GM18870 (cell line): ENCODE measurements around the gene FBXL17.

Experiments used
- ATAC-seq: cut with Tn5 transposase; IDR thresholded peaks from one replicate; pipeline ENCODE4 v1.9.1; 2021; ENCODE audit warnings: moderate library complexity; ENCODE audit not compliant: unreplicated experiment

The FBXL17 gene

GRCh38 chr5:108375768-108376167 is 6.1 kb downstream of the FBXL17 start:
- ATAC-seq, result no peak

GRCh38 chr5:108373426-108373825 is 8.5 kb downstream of the FBXL17 start:
- no peak for ATAC-seq

DNA sequence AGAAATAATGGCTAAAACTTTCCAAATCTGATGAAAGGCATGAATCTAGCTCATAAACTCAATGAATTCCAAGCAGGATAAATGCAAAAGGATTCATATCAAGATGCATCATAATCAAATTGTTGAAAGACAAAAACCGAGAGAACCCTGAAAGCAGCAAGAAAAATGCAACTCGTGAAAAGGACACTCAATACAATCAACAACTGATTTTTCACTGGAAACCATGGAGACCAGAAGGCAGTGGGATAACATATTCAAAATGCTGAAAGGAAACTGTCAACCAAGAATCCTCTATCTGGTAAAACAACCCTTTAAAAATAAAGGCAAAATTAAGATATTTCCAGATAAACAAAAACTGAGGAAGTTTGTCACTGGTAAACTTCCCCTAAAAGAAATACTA is 9.5 kb downstream of the FBXL17 start:
- ATAC-seq, result no peak

GRCh38 chr5:108371263-108371662 is 10.6 kb downstream of the FBXL17 start:
- no peak for ATAC-seq

GRCh38 chr5:108369167-108369566 is 12.7 kb downstream of the FBXL17 start:
- ATAC-seq, result no peak

- no peak for ATAC-seq
Measured at GRCh38 chr5:108367679-108368334, 14.1 kb downstream of the FBXL17 start.

GRCh38 chr5:108366500-108366899 is 15.4 kb downstream of the FBXL17 start:
- ATAC-seq, result no peak

DNA sequence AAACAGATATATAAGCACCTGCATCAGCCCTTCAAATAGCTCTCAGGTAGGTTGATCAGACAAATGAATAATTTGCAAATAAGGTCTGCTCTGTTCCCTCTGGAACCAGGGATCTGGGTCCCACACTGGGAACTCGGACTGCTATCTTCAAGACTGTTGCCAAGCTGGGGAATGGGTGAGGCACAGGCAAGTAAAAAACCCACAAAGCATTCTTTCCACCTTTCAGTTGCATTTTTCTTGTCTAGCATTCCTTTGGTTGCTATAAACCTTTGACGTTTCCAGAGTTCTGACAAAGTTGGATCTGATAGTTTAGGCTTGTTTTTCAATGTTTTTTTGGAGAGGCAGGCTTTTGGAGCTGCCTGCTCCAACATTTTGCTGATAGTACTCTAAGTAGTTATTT is 20.1 kb downstream of the FBXL17 start:
- ATAC-seq, result no peak

- no peak for ATAC-seq
Measured at GRCh38 chr5:108361239-108361638, 20.7 kb downstream of the FBXL17 start.

GRCh38 chr5:108360280-108360679 is 21.6 kb downstream of the FBXL17 start:
- ATAC-seq, result no peak

- ATAC-seq, result no peak
Measured at GRCh38 chr5:108356286-108356685, 25.6 kb downstream of the FBXL17 start.

- no peak for ATAC-seq
Measured at GRCh38 chr5:108353087-108353486, 28.8 kb downstream of the FBXL17 start.

DNA sequence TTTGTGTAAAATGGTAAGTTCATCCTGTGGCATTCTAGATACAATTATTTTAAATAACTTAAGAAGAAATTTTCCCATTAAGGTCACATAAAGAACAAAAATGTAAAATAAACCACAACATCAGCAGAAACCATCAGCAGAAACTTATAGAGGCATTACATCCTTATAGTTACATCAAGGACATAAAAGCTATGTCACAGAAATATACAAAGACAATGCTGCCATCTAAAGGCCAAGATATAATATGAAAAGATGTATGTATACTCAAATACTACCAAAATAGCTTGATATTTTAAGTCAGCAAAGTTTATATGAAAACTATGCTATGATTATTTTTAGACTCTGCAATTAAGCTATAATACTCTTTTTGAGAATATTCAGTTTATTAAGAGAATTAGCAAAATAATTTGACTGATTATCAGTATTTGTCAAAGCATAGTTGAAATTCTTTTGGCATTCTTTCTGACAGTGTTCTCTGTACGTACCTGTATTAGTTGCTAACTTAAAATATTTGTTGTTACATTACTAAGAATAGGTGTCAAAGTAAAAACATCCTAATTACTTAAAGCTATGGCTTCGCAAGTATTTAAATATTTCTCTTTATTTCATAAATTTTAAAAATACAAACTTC is 36.2 kb downstream of the FBXL17 start:
- ATAC-seq, result peak; percentile 68

- no peak for ATAC-seq
Measured at GRCh38 chr5:108344103-108344822, 37.6 kb downstream of the FBXL17 start.

DNA sequence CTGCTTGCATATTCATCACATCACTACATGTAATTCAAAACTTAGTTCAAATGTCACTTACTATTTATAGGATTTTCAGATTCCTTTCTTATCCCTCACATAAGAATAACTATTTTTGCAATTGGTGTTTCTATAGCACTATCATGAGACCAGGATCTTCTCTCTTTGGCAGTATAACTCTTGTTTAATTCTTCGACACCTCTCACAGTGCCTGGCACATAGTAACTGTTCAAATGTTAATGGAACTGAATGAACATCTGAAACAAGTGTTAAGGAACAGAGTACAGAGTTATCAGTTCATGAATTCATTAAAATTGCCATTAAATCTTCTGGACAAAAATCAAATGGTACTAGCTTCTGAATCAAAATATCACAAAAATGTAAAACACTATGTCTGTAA is 40.0 kb downstream of the FBXL17 start:
- ATAC-seq, result no peak

- no peak for ATAC-seq
Measured at GRCh38 chr5:108340131-108340530, 41.8 kb downstream of the FBXL17 start.

GRCh38 chr5:108339220-108339619 is 42.7 kb downstream of the FBXL17 start:
- ATAC-seq, result no peak

- ATAC-seq, result no peak
Measured at GRCh38 chr5:108334225-108334624, 47.7 kb downstream of the FBXL17 start.

- ATAC-seq, result no peak
Measured at GRCh38 chr5:108326982-108327381, 54.9 kb downstream of the FBXL17 start.

DNA sequence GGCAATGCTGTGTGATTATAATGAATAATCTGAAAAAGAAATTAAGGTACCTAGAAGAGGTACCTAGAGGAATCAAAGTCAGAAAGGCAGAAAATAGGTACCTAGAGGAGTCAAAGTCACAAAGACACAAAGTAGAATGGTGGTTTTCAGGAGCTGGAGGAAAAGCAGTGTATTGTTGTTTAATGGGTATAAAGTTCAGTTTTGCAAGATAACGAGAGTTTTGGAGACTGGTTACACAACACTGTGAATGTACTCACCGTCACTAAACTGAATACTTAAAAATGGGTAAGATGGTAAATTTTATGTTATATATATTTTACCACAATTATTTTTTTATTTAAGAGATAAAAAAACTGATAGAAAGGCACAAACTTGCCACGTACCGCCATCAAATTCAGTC is 57.0 kb downstream of the FBXL17 start:
- no peak for ATAC-seq

GRCh38 chr5:108321341-108321740 is 60.6 kb downstream of the FBXL17 start:
- ATAC-seq, result no peak

- no peak for ATAC-seq
Measured at GRCh38 chr5:108320231-108320630, 61.7 kb downstream of the FBXL17 start.
